OCI-LY7 (cell line): ENCODE results near the gene MTFR2. TPM values are rescaled to one million over a fixed set of nuclear protein-coding genes. Genes with fewer than 3 reads are reported as not detected.

Experiments
- BruUV-seq: library from RNA; stranded (reverse); fragments of 400-500 nt; replicated peaks from 2 replicates; lab custom pipeline; 2021; lab: Mats Ljungman, UMichigan
- CTCF ChIA-PET: fragments of 300-600 bp; sonication (Branson Sonifier 250); formaldehyde crosslinking; loops from one replicate; lab custom pipeline; 2022; ENCODE audit warnings: antibody characterized with exemption; ENCODE audit not compliant: unreplicated experiment; lab: Charles Lee
- POLR2A ChIA-PET: fragments of 300-600 bp; sonication (Branson Sonifier 250); formaldehyde crosslinking; loops from one replicate; lab custom pipeline; 2022; ENCODE audit warnings: antibody characterized with exemption; lab: Charles Lee
- DNase-seq: peaks from one replicate; pipeline ENCODE4 v3.0.0-alpha.2; 2015; ENCODE audit warnings: low spot score
- H2AFZ ChIP-seq: fragments of 200-600 bp; sonication (generic), shearing (Covaris generic); 2 replicates; pipeline ENCODE4 v1.6.1; 2014; ENCODE audit warnings: mild to moderate bottlenecking, antibody characterized with exemption, low read length, moderate library complexity
- H3K27ac ChIP-seq: fragments of 200-600 bp; sonication (generic); 2 replicates; pipeline ENCODE4 v1.5.1; 2014; ENCODE audit warnings: mixed run types, low read depth, mild to moderate bottlenecking, moderate library complexity, low read length, inconsistent platforms; ENCODE audit not compliant: poor library complexity, severe bottlenecking
- H3K36me3 ChIP-seq: fragments of 200-600 bp; sonication (generic); 2 replicates; pipeline ENCODE4 v1.6.1; 2014; ENCODE audit warnings: mild to moderate bottlenecking, antibody characterized with exemption, low read length, moderate library complexity, mixed read lengths; ENCODE audit not compliant: insufficient read depth
- H3K4me1 ChIP-seq: fragments of 200-600 bp; sonication (generic); 2 replicates; pipeline ENCODE4 v1.5.1; 2014; ENCODE audit warnings: mild to moderate bottlenecking, low read length; ENCODE audit not compliant: insufficient read depth, poor library complexity, severe bottlenecking
- H3K4me2 ChIP-seq: fragments of 200-600 bp; sonication (generic); 2 replicates; pipeline ENCODE4 v1.6.1; 2014; ENCODE audit warnings: mild to moderate bottlenecking, low read length
- H3K4me3 ChIP-seq: fragments of 200-600 bp; sonication (generic); 2 replicates; pipeline ENCODE4 v1.5.1; 2014; ENCODE audit warnings: mild to moderate bottlenecking, low read depth, low read length; ENCODE audit not compliant: poor library complexity, severe bottlenecking
- H3K79me2 ChIP-seq: fragments of 200-600 bp; sonication (generic); 2 replicates; pipeline ENCODE4 v1.6.1; 2016; ENCODE audit warnings: low read depth, mild to moderate bottlenecking, low read length, moderate library complexity, mixed read lengths; ENCODE audit not compliant: insufficient read depth
- H3K9me2 ChIP-seq: fragments of 200-600 bp; sonication (generic); 2 replicates; pipeline ENCODE4 v1.6.1; 2016; ENCODE audit warnings: mild to moderate bottlenecking, low read length, mixed read lengths; ENCODE audit not compliant: insufficient read depth
- H3K9me3 ChIP-seq: fragments of 200-600 bp; sonication (generic); 2 replicates; pipeline ENCODE4 v1.6.1; 2014; ENCODE audit warnings: mild to moderate bottlenecking, mixed run types, low read length, mixed read lengths
- H4K20me1 ChIP-seq: fragments of 200-600 bp; sonication (generic); 2 replicates; pipeline ENCODE4 v1.6.1; 2014; ENCODE audit warnings: mild to moderate bottlenecking, antibody characterized with exemption, low read length, moderate library complexity, mixed read lengths; ENCODE audit not compliant: insufficient read depth
- CTCF ChIP-seq: fragments of 200-600 bp; sonication (generic); conservative IDR thresholded peaks from 2 replicates; pipeline ENCODE4 v1.5.1; 2014; ENCODE audit warnings: mild to moderate bottlenecking, antibody characterized with exemption, low read length, moderate library complexity, mixed read lengths
- EZH2phosphoT487 ChIP-seq: fragments of 200-600 bp; sonication (generic); IDR thresholded peaks from 2 replicates; pipeline ENCODE4 v1.6.1; 2018; ENCODE audit warnings: low read depth, borderline replicate concordance, mild to moderate bottlenecking, mixed run types, antibody characterized with exemption, low read length, moderate library complexity, mixed read lengths
- intact Hi-C: fragments of 100-400 bp; cut with micrococcal nuclease; formaldehyde crosslinking; loops from one replicate; pipeline ENCODE4 v1.10.0; 2022; ENCODE audit not compliant: unreplicated experiment
- total RNA-seq, 2 experiments: library from RNA; depleted of rRNA in 1 of 2; stranded (reverse); fragments of >200 nt in 1 of 2; shearing (Covaris generic) in 1 of 2; gene quantifications; 2 replicates each; pipeline ENCODE4 v1.2.3, GENCODE V29; 2014 to 2022

MTFR2 gene
- total RNA-seq, 2 experiments from 2014 or later = 9.3 to 32.9 TPM

GRCh38 chr6:136209496-136209895, 40.6 kb downstream of the MTFR2 start:
- H3K9me2 ChIP-seq = no peaks in the 10 kb centered on the region
- H3K27ac ChIP-seq = no peak overlapping the region
- ChIA-PET POLR2A (no interaction called here), CTCF (no interaction called here)
- no peak overlapping the region for H2AFZ ChIP-seq
- H3K36me3 ChIP-seq = no peaks in the 10 kb centered on the region
- no peak for TF ChIP-seq CTCF
- no peak for TF ChIP-seq EZH2phosphoT487
- DNase-seq = no peak
- H4K20me1 ChIP-seq = no peaks in the 10 kb centered on the region
- H3K4me3 ChIP-seq = no peak overlapping the region
- H3K4me1 ChIP-seq = no peaks in the 10 kb centered on the region
- H3K4me2 ChIP-seq = no peak overlapping the region
- intact Hi-C loops = no loop called here
- BruUV-seq = no TSS peak
- no peaks in the 10 kb centered on the region for H3K9me3 ChIP-seq
- no peaks in the 10 kb centered on the region for H3K79me2 ChIP-seq

GRCh38 chr6:136208783-136209182, 41.3 kb downstream of the MTFR2 start:
- peak; percentile 53; the same call in 1 of the 2 replicates for TF ChIP-seq CTCF
- TF ChIP-seq EZH2phosphoT487 = no peak
- no peaks in the 10 kb centered on the region for H3K36me3 ChIP-seq
- ChIA-PET POLR2A (interaction anchor here (0.6 kb wide), 1 partner anchor 114 kb away, joined by 3 read pairs; no protein-coding TSS in a partner anchor), CTCF (no interaction called here)
- H3K9me3 ChIP-seq = no peaks in the 10 kb centered on the region
- no peak overlapping the region for H3K27ac ChIP-seq
- no peaks in the 10 kb centered on the region for H3K9me2 ChIP-seq
- BruUV-seq = no TSS peak
- intact Hi-C loops = no loop called here
- H3K79me2 ChIP-seq = no peaks in the 10 kb centered on the region
- H3K4me1 ChIP-seq = no peaks in the 10 kb centered on the region
- H4K20me1 ChIP-seq = no peaks in the 10 kb centered on the region
- no peak overlapping the region for H3K4me2 ChIP-seq
- H2AFZ ChIP-seq = no peak overlapping the region
- no peak overlapping the region for H3K4me3 ChIP-seq
- no peak for DNase-seq

- ChIA-PET CTCF (no interaction called here), POLR2A (no interaction called here)
- Histone ChIP-seq H2AFZ (no peak overlapping the region), H3K79me2 (no peaks in the 10 kb centered on the region), H4K20me1 (no peaks in the 10 kb centered on the region), H3K9me3 (no peaks in the 10 kb centered on the region), H3K36me3 (no peaks in the 10 kb centered on the region), H3K4me3 (no peak overlapping the region), H3K27ac (no peak overlapping the region), H3K9me2 (no peaks in the 10 kb centered on the region), H3K4me1 (no peaks in the 10 kb centered on the region), H3K4me2 (no peak overlapping the region)
- TF ChIP-seq CTCF = no peak
- no peak for TF ChIP-seq EZH2phosphoT487
- intact Hi-C loops = no loop called here
- DNase-seq = no peak
- BruUV-seq = no TSS peak
Measured at GRCh38 chr6:136201732-136202131, 48.4 kb downstream of the MTFR2 start.
